ENCODE data around the gene HSPBP1.

Gene HSPBP1

DNA sequence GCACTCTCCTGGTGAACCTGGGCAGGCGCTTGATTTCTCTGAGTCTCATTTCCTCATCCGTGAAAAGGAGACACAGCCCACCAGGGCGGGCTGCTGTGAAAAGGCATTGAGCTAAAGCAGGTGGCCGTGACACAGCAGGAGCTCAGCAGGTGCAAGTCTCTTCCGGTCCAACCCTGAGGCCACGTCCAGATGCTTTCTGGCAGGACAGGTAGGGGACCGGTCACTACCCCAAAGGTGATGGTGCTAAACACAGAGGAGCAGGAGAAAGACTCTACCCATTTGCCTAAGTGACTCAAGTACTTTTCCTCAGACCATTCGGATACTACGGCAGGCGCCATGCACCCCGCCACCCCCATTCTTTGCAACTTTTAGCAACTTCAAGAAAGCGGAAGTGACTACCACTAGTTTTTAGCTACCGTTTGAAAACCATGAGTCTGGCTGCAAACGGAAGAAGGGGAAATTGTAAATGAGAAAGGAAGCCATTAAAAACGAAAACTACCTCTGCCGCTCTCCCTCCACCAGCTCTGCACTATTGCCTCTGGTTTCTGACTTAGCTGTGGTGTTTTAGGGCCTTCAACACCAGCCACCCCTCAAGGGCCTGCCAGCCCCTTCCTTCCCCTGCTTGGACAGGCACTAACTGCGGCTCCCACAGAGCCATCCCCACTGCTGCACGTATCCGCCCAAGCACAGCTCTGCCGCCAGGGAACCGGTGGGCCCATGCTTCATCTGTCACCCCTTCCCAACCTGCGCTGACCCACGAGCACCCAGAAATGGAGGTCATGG is 25.9 kb downstream of the HSPBP1 start:
- peak; percentile 51 to 66 for DNase-seq

DNA sequence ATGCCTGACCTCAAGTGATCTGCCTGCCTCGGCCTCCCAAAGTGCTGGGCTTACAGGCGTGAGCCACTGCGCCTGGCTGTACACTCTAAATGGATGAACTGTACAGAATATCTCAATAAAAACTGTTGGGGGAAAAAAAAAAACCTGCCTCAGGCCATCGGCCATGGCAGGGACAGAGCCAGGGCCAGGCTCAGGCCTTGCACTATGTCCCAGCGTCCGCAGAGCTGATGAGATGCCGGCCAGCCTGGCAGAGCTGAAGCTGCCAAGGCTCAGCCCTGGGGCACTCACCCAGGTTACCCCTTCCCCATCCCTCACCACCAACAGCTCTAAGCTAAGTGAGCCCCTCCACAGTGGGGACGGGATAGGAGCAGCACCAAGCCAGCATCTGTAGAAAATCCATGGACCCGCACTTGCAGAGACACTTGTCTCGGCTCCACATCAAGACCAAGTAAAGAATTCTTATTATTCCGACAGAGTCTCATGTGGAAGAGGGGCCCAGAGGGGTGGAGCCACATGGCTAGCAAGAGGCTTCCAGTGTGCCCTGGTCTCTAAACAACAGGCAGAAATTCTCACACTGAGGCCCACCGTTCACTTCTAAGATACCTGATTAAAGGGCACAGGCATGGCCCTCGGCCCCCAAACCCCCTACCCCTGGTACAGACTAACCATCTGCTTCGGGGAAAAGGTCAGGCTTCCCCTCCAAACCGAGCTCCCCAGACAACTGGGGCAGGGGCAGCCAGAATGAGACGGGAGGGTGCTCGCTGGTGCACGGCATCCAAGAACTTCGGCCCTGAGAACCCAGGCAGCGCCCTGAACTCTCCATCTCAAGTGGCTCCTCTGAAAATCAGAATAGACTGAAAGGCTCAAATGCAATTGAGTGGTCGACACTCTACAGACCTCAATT is 26.9 kb downstream of the HSPBP1 start:
- no peak for DNase-seq

DNA sequence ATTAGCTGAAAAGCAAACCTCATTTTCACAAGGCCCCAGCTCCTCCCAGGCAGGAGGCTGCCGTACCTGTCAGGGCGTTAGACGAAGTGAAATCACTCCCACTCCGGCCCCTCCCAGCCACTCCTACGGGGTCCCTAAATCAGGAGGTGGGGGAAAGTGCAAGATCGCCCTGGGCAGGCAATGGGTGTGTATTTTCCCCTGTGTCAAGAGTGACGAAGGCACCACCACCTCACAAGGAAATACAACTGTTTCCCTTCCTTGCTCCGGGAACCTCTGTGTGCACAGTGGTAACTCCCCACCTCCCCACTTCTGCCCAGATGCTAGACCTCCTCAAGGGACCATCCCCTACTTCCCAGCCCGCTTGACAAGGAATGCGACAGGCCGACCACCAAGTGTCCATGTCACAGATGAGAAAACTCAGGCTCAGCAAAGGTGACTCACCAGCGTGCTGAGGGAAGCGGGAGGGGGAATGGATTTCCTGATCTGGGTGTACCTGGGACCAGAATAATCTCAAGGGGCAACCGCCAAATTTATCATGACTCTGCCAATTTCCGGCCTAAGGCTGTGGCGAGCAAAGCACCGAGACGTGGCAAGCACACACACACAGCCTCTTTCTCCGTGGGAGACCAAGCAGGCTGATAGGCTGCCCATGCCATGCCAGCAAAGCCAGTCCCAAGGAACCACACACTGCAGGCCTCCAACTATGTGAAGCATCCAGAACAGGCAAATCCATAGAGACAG is 28.4 kb downstream of the HSPBP1 start:
- DNase-seq: no peak

GRCh38 chr19:55250262-55251036 is 29.5 kb downstream of the HSPBP1 start:
- DNase-seq: no peak

DNA sequence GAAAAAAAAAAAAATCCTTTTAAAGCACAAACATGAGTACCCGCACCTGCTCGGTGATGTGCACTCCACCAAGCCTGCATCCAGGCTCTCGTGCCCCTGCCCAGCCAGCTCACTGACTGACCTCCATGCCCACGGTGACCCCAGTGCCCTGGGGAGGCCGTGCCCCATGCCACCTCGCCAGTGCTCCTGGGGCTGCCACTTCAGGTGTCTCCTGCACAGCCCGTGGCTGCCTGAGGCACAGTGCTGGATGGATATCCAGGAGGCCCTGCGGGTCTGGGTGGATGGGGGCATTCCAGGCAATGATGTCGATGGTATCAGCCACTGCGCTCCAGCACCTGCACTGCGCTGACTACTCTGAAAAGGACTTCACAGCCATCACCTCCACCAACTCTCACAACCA is 30.1 kb downstream of the HSPBP1 start:
- DNase-seq: no peak

DNA sequence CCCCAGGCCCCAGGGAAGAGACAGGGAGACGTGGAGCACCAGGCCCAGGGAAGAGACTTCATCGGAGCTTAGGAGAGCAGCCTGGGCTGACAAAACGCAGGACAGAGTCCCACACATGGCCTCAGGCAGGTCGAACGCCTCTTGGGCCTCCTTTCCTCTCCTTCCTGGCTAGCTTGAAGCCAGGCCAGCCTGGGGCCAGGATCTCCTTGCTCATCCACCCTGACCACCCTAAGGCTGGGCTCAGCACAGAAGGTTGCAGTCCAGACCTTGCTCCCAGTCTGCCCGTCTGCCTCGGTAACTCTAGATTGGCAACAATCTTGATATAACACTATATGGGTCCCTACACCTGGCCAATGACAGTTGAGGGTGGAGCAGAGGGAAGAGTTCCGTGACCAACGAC is 31.2 kb downstream of the HSPBP1 start:
- DNase-seq: no peak

DNA sequence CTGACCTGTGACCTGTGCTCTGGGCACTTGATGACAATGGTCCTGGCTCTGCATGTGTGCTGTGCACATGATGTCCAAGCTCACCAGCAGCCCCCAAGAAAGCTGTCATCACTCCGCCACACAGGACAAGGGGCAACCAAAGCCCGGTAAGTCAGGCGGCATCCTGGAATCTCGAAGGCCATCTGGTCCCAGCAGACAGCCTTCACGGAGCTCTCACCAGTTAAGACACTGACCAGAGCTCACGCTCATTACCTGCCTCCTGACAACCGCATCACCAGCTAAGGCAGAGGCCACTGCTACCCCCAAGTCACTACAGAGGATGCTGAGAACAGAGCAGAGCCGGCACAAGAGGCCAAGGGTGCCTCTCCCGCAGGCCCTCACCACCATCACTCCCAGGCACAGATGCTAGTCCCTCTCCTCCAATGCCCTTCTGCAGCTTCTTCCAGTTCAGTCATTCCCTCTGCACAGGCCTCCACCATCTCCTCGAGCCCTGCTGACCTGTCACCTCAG is 31.7 kb downstream of the HSPBP1 start:
- no peak for DNase-seq

- no peak for DNase-seq
These were observed 32.2 kb downstream of the HSPBP1 start for GRCh38 chr19:55247621-55248099.

DNA sequence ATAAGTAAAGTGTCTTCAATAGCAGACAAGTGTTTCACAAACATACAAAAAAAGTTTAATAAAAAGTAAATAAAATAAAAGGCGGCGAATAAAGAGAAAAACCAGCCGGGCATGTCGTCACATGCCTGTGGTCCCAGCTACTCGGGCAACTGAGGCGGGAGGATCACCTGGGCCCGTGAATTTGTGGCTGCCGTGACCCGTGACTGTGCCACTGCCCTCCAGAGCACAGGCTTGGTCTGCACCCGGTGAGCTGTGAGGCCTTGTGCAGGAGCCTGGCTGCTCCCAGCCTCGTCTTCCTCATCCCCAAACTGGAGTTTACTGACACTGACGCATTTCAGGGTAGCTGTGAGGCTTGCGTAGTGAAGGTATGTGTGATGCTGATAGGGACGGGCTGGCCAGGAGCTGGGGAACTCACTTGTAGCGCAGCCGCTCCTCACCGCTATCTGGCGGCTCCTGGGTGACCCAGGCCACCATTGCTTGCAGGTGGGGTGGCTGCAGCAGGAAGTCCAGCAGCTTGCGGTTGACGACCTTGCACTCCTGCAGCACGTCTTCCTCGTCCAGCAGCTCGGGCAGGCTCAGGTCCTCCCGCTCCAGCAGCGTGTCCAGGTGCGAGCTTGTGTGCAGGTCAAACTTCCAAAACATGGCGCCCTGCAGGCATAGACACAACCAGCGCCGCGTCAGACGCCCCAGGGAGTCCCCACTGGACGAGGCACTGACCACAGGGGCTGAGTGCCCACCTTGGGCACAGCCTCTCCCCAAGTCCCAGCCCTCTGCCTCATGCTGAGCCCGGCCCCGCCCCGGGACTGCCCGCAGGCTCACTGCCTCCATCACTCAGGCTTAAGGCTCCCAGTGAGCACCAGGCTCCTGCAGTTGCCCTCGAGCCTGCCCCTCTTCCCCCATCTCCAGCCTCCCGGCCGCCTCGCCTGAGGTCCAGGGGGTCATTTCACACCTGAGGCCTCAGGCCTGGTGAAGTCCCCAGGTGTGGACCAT is 33.2 kb downstream of the HSPBP1 start:
- no peak for DNase-seq

DNA sequence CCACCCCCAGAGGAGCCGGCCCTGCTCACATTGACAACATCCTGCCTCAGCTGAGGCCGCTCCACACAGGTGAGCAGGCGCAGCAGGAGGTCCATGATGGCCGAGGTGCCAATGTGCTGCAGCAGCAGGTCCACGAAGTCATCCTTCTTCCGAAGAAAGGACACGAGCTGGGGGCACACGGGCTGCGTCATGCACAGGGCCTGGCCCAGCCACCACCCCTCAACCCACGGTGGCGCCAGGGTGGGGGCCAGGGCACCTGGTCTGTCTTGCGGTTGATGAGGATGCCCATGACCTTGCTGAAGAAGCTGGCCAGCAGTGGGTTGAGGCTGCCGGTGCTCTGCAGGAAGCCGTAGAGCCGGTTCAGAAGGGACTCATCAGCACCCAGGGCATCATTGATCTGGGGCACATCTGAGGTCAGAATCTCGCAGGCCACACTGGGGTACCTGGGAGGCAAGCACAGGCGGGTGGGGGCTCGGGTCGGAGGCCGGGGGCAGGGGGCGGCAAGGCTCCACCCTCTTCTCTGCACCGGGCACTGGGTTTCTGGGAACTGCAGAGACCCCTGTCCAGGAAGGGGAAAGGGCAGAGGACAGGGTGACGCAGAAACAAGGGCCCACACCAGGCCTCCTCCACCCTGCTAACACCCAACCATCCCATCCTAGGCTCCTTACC is 34.5 kb downstream of the HSPBP1 start:
- no peak for DNase-seq

- DNase-seq: no peak
These were observed 35.8 kb downstream of the HSPBP1 start for GRCh38 chr19:55244004-55244680.

DNA sequence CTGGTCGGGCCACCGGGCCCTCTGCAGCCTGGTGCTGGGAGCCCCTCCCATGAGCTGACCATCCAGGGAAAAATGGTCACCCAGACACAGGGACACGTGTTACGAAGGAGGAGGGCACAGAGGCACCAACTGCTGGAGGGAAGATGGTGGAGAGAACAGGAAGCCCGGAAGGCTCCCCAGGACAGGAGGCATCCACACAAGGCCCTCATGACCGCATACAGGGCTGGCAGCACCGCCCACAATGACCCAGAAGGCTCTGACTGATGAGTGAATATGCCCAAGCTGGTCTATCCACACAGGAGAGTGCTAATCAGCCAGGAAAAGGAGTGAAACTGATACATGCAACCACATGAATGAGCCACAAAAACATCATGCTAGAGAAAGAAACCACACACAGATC is 37.4 kb downstream of the HSPBP1 start:
- no peak for DNase-seq

GRCh38 chr19:55241935-55242464 is 37.9 kb downstream of the HSPBP1 start:
- no peak for DNase-seq

GRCh38 chr19:55241143-55241934 is 38.6 kb downstream of the HSPBP1 start:
- no peak for DNase-seq

GRCh38 chr19:55240713-55241020 is 39.2 kb downstream of the HSPBP1 start:
- DNase-seq: no peak

- DNase-seq: no peak
These were observed 40.9 kb downstream of the HSPBP1 start for GRCh38 chr19:55239004-55239403.

- no peak for DNase-seq
These were observed 41.9 kb downstream of the HSPBP1 start for GRCh38 chr19:55238030-55238429.

GRCh38 chr19:55232986-55233385 is 46.9 kb downstream of the HSPBP1 start:
- DNase-seq: no peak

GRCh38 chr19:55232286-55232602 is 47.7 kb downstream of the HSPBP1 start:
- DNase-seq: no peak

Measured in SHP77 (cell line).